ENCODE data around the gene RAB3C.

DNA sequence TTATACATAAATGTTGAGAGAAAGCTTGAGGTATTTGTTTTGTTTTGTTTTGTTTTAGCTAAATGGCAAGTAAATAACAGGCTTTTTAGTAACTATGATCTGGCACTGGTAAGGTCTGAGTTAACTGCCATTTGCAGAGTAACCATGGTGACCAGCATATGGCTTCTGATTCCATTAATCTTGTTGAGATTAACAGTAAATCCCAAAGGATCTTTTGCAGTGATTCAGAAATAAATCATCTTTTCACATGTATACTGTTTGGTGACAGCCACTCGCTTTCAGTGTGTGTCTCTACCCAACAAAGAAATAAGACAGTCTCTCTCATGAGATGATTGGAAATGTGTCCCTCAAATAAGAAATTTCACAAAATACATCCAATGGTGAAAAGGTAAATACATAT is 235.6 kb downstream of the RAB3C start:
- no peak for TF ChIP-seq CTCF (IDR thresholded peaks at IDR 0.05)
- no peak for TF ChIP-seq POLR2A (IDR thresholded peaks at IDR 0.05)
